Activated naive CD4-positive, alpha-beta T cell treated with anti-CD3 and anti-CD28 coated beads, Interleukin-2, amount 10 ng/mL, durations not matched to agents 7 days and 5 days (primary cell): ENCODE results near the gene MRM2.

Experiments
- CTCF ChIA-PET: fragments of 350-600 bp; sonication (Branson Sonifier 250); formaldehyde crosslinking; loops from one replicate; lab custom pipeline; 2021; ENCODE audit warnings: antibody characterized with exemption; lab: Charles Lee
- DNase-seq: peaks from one replicate; pipeline ENCODE4 v3.0.0-alpha.2; 2020
- H3K27ac Mint-ChIP-seq: one replicate; pipeline ENCODE4 v1.8.0; 2021; ENCODE audit warnings: mild to moderate bottlenecking, moderate library complexity, mixed read lengths
- H3K27me3 Mint-ChIP-seq: one replicate; pipeline ENCODE4 v1.8.0; 2021; ENCODE audit warnings: mild to moderate bottlenecking, mixed read lengths
- H3K36me3 Mint-ChIP-seq: one replicate; pipeline ENCODE4 v1.8.0; 2021; ENCODE audit warnings: mixed read lengths
- H3K4me1 Mint-ChIP-seq: one replicate; pipeline ENCODE4 v1.8.0; 2021; ENCODE audit warnings: mixed read lengths
- H3K4me3 Mint-ChIP-seq: one replicate; pipeline ENCODE4 v1.8.0; 2021; ENCODE audit warnings: mild to moderate bottlenecking, moderate library complexity, mixed read lengths
- H3K9me3 Mint-ChIP-seq: one replicate; pipeline ENCODE4 v1.8.0; 2021; ENCODE audit warnings: mixed read lengths

Gene MRM2

DNA sequence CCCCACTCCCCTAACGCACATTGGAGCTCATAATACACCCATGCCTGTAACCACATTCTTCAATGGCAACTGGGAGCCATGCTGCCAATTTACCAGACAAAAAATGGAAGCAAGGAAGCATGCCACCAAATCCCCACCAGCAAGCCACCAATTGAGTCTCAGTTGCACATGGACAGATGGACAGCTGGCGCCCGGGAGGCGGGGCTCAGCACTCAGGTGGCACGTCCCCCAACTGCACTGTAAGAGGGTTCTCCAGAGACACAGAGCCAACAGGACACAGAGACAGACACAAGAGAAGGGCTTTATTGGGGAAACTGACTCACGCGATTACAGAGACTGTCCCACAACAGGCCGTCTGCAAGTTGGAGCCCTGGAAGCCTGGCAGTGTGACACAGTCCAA, 11.8 kb downstream of the MRM2 start:
- DNase-seq: no peak
- Mint-ChIP-seq H3K36me3 (peaks cover 33% of the 10 kb centered on the region), H3K9me3 (no peaks in the 10 kb centered on the region), H3K4me3 (no peak overlapping the region), H3K27me3 (no peaks in the 10 kb centered on the region), H3K4me1 (peaks cover 31% of the 10 kb centered on the region), H3K27ac (no peak overlapping the region)
- CTCF ChIA-PET: no interaction called here

DNA sequence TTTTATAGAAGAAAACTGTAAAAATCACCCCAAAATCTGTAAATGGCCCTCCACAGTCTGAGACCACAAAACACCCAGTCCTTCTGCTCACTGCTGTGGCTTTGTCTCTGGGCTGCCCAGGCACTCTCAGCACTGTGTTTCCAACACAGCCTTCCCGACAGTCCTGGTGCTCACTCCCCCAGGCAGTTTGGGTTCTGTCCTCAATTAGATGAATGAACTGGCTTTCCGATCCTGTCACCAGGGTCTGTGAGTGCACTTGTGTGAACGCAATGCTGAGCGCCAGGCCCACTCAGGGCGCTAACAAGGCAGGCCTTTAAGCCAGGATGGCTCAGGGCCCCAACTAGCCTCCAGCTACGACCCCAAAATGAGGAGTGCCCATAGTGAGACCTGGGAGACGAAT, 12.5 kb downstream of the MRM2 start:
- peaks cover 26% of the 10 kb centered on the region for H3K36me3 Mint-ChIP-seq
- DNase-seq: no peak
- peaks cover 27% of the 10 kb centered on the region for H3K4me1 Mint-ChIP-seq
- H3K4me3 Mint-ChIP-seq: no peak overlapping the region
- H3K27ac Mint-ChIP-seq: no peak overlapping the region
- H3K27me3 Mint-ChIP-seq: no peaks in the 10 kb centered on the region
- H3K9me3 Mint-ChIP-seq: no peaks in the 10 kb centered on the region
- CTCF ChIA-PET: no interaction called here

DNA sequence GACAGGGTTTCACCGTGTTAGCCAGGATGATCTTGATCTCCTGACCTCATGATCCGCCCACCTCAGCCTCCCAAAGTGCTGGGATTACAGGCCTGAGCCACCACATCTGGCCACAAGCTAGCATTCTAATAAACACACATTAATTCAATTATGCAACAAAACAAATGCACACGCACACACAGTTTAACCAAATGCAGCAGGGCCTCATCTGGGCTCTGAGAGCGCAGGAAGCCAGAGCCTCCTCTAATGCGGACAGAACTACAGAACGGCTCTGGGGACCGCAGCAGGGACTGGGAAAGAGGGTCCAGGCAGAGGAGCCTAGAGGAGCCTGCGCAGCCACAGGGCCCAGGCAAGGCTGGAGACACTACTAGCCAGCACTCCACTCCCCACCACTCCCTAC, 13.1 kb downstream of the MRM2 start:
- no peak overlapping the region for H3K27ac Mint-ChIP-seq
- H3K27me3 Mint-ChIP-seq: no peaks in the 10 kb centered on the region
- no peaks in the 10 kb centered on the region for H3K9me3 Mint-ChIP-seq
- peaks cover 26% of the 10 kb centered on the region for H3K4me1 Mint-ChIP-seq
- CTCF ChIA-PET: no interaction called here
- peaks cover 26% of the 10 kb centered on the region for H3K36me3 Mint-ChIP-seq
- no peak for DNase-seq
- no peak overlapping the region for H3K4me3 Mint-ChIP-seq

DNA sequence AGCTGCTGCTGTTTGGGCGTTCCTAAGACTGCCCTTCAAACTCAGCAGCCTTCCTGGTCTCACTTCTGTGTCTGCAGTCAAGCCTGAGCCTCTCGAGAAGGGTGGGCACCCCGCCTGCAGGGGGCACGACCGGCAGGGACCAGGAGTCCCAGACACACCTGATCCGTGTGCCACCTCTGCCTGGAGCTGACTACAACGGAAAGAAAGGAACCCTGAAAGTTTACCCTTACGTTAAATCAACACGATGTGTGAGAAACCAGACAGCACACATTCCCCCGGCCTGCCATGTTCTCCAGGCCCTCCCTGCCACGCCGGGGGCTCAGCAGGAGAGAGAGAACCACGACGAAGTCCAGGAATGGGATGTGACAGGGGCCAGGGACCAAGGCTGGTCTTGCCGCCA, 14.3 kb downstream of the MRM2 start:
- DNase-seq: no peak
- Mint-ChIP-seq H3K27me3 (no peaks in the 10 kb centered on the region), H3K4me1 (peaks cover 19% of the 10 kb centered on the region), H3K4me3 (no peak overlapping the region), H3K9me3 (no peaks in the 10 kb centered on the region), H3K36me3 (peaks cover 26% of the 10 kb centered on the region), H3K27ac (no peak overlapping the region)
- CTCF ChIA-PET: no interaction called here

DNA sequence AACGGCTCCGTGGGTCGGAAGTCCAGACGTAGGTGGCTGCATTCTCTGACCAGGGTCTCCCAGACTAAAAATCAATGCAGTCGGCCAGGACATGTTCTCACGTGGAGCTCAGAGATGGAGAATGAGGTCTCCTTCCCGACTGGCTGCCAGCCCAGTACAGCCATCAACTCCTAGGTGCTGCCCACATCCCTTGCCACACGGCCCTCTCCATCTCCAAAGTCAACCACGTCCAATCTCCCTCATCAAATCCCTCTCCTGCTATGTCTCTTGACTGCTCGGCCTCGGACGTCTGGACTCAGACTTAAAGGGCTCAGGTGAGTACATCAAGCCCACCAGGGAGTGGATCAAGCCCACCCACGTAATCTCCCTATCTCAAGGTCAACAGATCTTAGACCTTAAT, 16.2 kb downstream of the MRM2 start:
- no peak for DNase-seq
- no peak overlapping the region for H3K4me3 Mint-ChIP-seq
- peaks cover 34% of the 10 kb centered on the region for H3K36me3 Mint-ChIP-seq

DNA sequence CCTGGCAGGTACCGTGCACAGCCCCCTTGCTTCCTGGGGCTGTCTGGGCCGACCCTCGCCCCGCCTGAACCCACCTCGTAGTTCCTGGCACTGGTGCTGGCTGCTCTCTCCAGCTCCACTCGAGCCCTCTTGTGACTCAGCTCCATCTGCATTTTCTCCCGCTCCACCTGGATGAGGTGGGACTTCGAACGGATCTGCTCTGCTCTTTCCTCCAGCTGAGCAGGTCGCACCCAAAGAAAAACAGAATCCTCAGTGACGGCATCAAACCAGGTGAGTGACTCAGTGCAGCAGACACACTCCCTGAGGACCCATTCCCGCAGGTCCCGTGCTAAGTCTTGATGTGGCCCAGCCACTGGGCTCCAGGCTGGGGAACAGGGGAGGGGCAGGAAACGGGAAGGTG, 16.7 kb downstream of the MRM2 start:
- no peaks in the 10 kb centered on the region for H3K9me3 Mint-ChIP-seq
- no peaks in the 10 kb centered on the region for H3K27me3 Mint-ChIP-seq
- H3K4me1 Mint-ChIP-seq: peaks cover 5% of the 10 kb centered on the region
- peaks cover 34% of the 10 kb centered on the region for H3K36me3 Mint-ChIP-seq
- CTCF ChIA-PET: no interaction called here
- no peak for DNase-seq
- no peak overlapping the region for H3K4me3 Mint-ChIP-seq
- no peak overlapping the region for H3K27ac Mint-ChIP-seq

More for the DNA sequence above, 16.2 kb downstream of the MRM2 start:
- CTCF ChIA-PET: no interaction called here
- H3K9me3 Mint-ChIP-seq: no peaks in the 10 kb centered on the region
- H3K4me1 Mint-ChIP-seq: peaks cover 10% of the 10 kb centered on the region
- no peak overlapping the region for H3K27ac Mint-ChIP-seq
- no peaks in the 10 kb centered on the region for H3K27me3 Mint-ChIP-seq

DNA sequence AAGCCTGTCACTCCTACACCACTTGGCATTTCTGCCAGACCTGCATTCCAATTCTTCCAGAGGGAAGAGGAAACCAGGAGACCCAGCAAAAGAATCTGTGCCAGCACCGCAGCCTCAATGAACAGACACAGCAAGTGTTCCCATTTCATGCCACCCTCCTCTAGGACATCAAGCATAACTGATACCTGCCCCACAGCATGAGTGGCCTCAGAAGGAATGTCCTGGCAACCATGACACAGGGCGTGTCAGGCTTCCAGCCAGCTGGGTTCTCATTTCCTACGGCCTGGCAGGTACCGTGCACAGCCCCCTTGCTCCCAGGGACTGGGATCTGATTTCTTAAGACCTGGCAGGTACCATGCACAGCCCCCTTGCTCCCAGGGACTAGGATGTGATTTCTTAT, 17.1 kb downstream of the MRM2 start:
- H3K4me1 Mint-ChIP-seq: peaks cover 1% of the 10 kb centered on the region
- no peaks in the 10 kb centered on the region for H3K27me3 Mint-ChIP-seq
- CTCF ChIA-PET: no interaction called here
- no peaks in the 10 kb centered on the region for H3K9me3 Mint-ChIP-seq
- H3K27ac Mint-ChIP-seq: no peak overlapping the region
- peaks cover 33% of the 10 kb centered on the region for H3K36me3 Mint-ChIP-seq
- no peak for DNase-seq
- H3K4me3 Mint-ChIP-seq: no peak overlapping the region

DNA sequence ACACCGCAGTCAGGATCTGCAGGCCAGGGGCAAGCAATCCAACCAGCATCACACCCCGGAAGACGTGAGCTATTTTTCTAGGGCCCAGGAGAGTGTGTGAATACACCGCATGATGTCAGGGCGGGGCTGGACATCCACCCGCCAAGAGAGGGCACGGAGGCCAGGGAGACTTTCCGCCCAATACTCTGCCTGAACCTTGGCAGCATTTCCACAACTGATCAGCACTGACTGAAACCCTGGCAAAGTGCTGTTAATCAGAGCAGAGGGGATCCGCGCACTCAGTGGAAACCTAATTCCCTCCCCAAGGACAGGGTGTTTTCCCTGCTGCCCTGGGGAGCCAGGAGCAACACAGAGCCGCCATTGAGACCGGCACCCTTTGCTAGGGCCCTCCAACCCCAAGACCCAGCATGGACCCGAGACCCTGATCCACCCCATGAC, 17.5 kb downstream of the MRM2 start:
- H3K4me3 Mint-ChIP-seq: no peak overlapping the region
- no peak overlapping the region for H3K27ac Mint-ChIP-seq
- no peak for DNase-seq
- no peaks in the 10 kb centered on the region for H3K27me3 Mint-ChIP-seq
- H3K9me3 Mint-ChIP-seq: no peaks in the 10 kb centered on the region
- CTCF ChIA-PET: no interaction called here
- no peaks in the 10 kb centered on the region for H3K4me1 Mint-ChIP-seq
- H3K36me3 Mint-ChIP-seq: peaks cover 30% of the 10 kb centered on the region

DNA sequence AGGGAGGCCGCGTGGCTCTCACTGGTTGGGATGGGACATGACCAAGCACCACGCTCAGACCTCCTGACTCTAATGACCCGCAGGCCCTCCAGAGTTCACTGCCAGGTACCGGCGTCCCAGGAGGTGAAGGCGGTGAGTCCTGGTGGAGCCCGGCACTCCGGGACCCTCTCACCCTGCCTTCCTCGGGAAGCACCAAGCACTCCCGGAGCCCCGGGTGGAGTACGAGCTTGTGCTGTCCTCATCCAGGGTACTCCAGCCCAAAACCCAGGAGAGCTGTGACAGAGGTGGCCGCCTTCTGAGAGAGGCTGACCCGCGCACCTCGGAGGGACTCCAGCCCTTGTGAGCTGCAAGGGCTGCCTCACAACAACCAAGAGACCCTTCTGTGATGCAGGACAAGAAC, 18.7 kb downstream of the MRM2 start:
- CTCF ChIA-PET: no interaction called here
- no peak for DNase-seq
- H3K4me1 Mint-ChIP-seq: no peaks in the 10 kb centered on the region
- no peak overlapping the region for H3K27ac Mint-ChIP-seq
- H3K27me3 Mint-ChIP-seq: no peaks in the 10 kb centered on the region
- H3K9me3 Mint-ChIP-seq: no peaks in the 10 kb centered on the region
- peaks cover 33% of the 10 kb centered on the region for H3K36me3 Mint-ChIP-seq
- H3K4me3 Mint-ChIP-seq: no peak overlapping the region

DNA sequence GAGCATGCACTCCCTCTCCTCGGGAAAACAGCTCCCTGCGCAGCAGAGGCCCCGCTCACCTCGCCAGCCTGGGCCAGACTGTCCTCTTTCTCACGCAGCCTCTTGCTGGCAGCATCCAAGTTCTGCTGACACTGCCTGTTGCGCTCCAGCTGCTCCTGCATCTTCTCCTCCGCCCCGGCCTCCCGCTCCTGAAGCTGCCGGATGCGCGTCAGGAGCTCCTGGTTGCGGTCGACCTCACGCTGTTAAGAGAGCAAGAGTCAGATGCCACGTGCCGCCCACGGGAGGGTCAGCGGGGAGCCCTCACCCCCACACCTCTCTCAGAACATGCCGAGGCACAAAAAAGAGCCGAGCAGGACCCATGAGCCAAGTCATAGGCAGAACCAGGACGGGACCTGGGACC, 19.5 kb downstream of the MRM2 start:
- Mint-ChIP-seq H3K27me3 (no peaks in the 10 kb centered on the region), H3K4me3 (no peak overlapping the region), H3K36me3 (peaks cover 30% of the 10 kb centered on the region), H3K27ac (no peak overlapping the region), H3K9me3 (no peaks in the 10 kb centered on the region), H3K4me1 (no peaks in the 10 kb centered on the region)
- CTCF ChIA-PET: no interaction called here
- no peak for DNase-seq

DNA sequence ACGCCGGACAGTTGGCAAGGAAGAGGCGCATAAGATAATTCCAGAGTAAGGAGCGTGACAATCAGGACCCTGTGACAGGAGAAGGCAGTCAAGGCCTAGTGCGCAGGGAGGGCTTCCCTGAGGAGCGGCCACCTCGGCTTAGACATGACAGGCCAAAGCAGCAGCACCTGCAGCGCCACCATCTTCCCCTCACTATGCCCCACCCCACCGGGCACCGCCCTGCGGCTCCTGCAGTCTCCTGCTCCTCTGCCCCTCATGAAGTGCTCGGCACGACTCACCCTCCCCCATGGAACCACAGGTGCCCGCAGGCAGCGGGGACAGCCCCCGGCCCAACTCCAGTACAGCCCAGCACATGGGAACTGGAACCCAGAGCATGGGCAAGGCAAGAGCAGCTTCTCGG, 21.1 kb downstream of the MRM2 start:
- Mint-ChIP-seq H3K36me3 (peaks cover 30% of the 10 kb centered on the region), H3K4me3 (no peak overlapping the region), H3K9me3 (no peaks in the 10 kb centered on the region), H3K4me1 (no peaks in the 10 kb centered on the region), H3K27ac (no peak overlapping the region), H3K27me3 (no peaks in the 10 kb centered on the region)
- CTCF ChIA-PET: no interaction called here
- no peak for DNase-seq

DNA sequence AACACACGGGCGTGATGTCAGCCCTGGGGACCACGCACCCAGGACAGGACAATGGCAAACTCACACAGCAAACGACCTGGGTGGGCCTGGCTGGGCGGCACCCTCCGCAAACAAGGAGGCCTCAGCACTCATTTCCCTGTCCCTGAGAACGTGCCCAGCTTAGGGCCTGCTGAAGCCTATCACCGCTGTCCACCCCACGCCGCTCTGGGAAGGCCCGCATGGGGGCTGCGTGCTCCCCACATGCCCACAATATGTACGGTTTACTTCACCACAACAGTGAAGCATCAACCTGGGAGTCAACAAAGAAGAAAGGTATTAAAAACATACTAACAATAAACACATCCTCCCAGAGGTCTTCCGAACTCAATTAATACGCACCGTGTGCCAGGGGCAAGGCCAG, 21.5 kb downstream of the MRM2 start:
- no peaks in the 10 kb centered on the region for H3K27me3 Mint-ChIP-seq
- no peaks in the 10 kb centered on the region for H3K9me3 Mint-ChIP-seq
- H3K4me1 Mint-ChIP-seq: peaks cover 3% of the 10 kb centered on the region
- H3K27ac Mint-ChIP-seq: no peak overlapping the region
- CTCF ChIA-PET: no interaction called here
- H3K4me3 Mint-ChIP-seq: no peak overlapping the region
- DNase-seq: no peak
- peaks cover 30% of the 10 kb centered on the region for H3K36me3 Mint-ChIP-seq

DNA sequence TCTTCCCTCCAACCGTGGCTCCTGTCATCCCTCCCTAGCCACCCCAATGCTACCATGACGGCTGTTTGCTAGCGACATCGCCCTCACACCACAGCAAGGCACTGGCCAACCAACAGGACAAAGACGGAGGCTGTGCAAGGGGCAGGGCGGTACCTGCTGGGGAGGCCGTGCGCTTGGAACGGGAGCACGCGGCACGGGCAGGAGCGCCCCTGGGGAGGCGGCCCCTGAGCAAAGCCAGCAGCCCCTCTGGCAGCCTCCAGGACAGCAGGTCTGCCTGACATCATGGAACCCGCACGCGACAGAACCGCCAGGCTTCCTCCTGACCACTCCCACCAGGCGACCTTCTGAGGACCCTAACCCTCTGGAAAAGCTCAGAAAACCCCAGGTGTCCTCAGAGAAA, 22.0 kb downstream of the MRM2 start:
- H3K4me3 Mint-ChIP-seq: no peak overlapping the region
- peaks cover 31% of the 10 kb centered on the region for H3K36me3 Mint-ChIP-seq
- H3K4me1 Mint-ChIP-seq: peaks cover 5% of the 10 kb centered on the region
- H3K27me3 Mint-ChIP-seq: no peaks in the 10 kb centered on the region
- H3K9me3 Mint-ChIP-seq: no peaks in the 10 kb centered on the region
- CTCF ChIA-PET: no interaction called here
- no peak overlapping the region for H3K27ac Mint-ChIP-seq
- DNase-seq: no peak

DNA sequence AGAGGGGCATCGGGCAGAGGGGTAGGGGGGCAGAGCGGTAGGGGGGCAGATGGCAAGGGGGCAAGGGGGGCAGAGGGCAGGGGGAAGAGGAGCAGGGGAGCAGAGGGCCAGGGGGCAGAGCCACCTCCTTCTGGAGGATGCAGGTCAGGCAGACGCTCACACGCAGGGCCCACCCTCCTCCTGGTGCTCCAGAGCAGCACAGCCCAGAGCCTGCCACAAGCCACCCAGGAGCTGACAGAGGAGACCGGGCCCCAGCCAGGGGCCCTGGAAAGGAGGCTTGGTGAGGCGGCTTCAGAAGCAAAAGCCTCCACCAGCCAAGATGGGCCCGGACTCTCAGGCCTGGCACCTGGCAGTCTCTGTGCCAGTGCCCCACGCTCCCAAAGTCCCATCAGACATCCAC, 22.4 kb downstream of the MRM2 start:
- no peak overlapping the region for H3K4me3 Mint-ChIP-seq
- no peaks in the 10 kb centered on the region for H3K27me3 Mint-ChIP-seq
- peaks cover 33% of the 10 kb centered on the region for H3K36me3 Mint-ChIP-seq
- no peak for DNase-seq
- no peak overlapping the region for H3K27ac Mint-ChIP-seq
- CTCF ChIA-PET: no interaction called here
- H3K9me3 Mint-ChIP-seq: no peaks in the 10 kb centered on the region
- H3K4me1 Mint-ChIP-seq: peaks cover 8% of the 10 kb centered on the region

DNA sequence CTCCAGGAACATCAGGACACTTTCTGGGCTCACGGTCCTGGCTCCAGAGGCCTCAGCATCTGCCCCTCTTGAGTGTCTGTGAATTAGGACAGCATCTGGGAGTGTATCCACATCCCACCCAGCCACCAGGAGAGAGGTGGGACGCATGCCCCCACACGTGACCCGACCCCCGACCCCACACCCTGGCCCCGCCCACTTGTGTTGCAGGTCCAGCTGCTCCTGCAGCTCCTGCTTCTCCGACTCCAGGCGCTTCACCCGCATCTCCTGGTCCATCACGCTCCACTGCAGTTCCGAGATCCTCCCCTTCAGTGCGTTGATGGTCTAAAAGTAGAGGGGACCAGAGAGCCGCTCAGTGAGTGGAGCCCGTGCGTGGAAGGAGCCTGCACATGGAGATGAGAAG, 22.9 kb downstream of the MRM2 start:
- Mint-ChIP-seq H3K27ac (no peak overlapping the region), H3K36me3 (peaks cover 32% of the 10 kb centered on the region), H3K4me1 (peaks cover 9% of the 10 kb centered on the region), H3K9me3 (no peaks in the 10 kb centered on the region), H3K4me3 (no peak overlapping the region), H3K27me3 (no peaks in the 10 kb centered on the region)
- CTCF ChIA-PET: no interaction called here
- DNase-seq: no peak

DNA sequence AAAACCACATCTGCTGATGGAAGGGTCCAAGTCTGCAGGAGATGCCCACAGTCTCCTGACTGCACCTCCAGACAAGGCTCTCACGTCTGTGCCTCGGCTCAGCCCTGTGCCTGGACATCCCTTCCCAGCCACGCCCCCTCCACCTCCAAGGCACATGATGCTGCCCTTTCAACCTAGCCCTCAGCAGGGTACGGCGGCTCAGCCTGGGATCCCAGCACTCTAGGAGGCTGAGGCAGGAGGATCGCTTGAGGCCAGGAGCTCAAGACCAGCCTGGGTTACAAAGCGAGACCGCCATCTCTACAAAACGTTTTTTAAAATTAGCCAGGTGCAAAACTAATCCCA, 23.6 kb downstream of the MRM2 start:
- H3K36me3 Mint-ChIP-seq: peaks cover 33% of the 10 kb centered on the region
- no peak for DNase-seq
- H3K4me3 Mint-ChIP-seq: no peak overlapping the region
- peaks cover 11% of the 10 kb centered on the region for H3K4me1 Mint-ChIP-seq
- H3K27ac Mint-ChIP-seq: no peak overlapping the region
- no peaks in the 10 kb centered on the region for H3K27me3 Mint-ChIP-seq
- CTCF ChIA-PET: no interaction called here
- no peaks in the 10 kb centered on the region for H3K9me3 Mint-ChIP-seq
